ENCODE data around the gene ADAD2.

ADAD2 gene

DNA sequence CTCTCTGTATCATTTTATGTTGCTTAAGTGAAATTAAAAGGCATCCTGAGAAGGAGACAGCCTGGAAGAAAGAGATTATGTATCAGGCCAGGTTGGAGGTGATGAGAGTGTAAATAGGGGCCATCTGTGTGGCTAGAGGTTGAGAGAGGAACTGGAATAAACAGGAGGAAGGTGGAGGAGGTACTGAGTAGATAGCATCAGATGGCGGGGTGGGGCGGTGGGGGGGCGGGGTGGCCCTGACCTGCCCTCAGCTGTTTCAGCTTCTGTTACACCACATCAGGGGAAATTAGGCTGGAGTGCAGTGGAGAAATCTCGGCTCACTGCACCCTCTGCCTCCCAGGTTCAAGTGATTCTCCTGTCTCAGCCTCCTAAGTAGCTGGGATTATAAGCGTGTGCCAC lies 55.7 kb downstream of the ADAD2 start:
- no peak for DNase-seq
- H3K79me2 ChIP-seq (ENCODE audit: insufficient read depth, low read length), result no peaks in the 10 kb centered on the region

More for the DNA sequence above, 55.7 kb downstream of the ADAD2 start:
- no peak for ATAC-seq (ENCODE audit: insufficient read depth, low read depth)
- H3K27ac ChIP-seq (ENCODE audit: low read length), result no peak overlapping the region
- H3K4me2 ChIP-seq (ENCODE audit: insufficient read depth, low read length), result no peak overlapping the region
- H4K20me1 ChIP-seq (ENCODE audit: insufficient read depth, low read length), result peaks cover 2% of the 10 kb centered on the region; the same call in 1 of the 2 replicates
- no peaks in the 10 kb centered on the region for H3K36me3 ChIP-seq (ENCODE audit: insufficient read depth, low read length)
- no peak overlapping the region for H3K9ac ChIP-seq (ENCODE audit: low read depth, low read length)
- no peak overlapping the region for H2AFZ ChIP-seq (ENCODE audit: low read depth, low read length)
- no peak overlapping the region for H3K4me3 ChIP-seq (ENCODE audit: low read depth in 1 of 2, low read length in 2 of 2)
- no peaks in the 10 kb centered on the region for H3K9me3 ChIP-seq (ENCODE audit: insufficient read depth, low read length, severe bottlenecking)
- TF ChIP-seq, protein P1, sequence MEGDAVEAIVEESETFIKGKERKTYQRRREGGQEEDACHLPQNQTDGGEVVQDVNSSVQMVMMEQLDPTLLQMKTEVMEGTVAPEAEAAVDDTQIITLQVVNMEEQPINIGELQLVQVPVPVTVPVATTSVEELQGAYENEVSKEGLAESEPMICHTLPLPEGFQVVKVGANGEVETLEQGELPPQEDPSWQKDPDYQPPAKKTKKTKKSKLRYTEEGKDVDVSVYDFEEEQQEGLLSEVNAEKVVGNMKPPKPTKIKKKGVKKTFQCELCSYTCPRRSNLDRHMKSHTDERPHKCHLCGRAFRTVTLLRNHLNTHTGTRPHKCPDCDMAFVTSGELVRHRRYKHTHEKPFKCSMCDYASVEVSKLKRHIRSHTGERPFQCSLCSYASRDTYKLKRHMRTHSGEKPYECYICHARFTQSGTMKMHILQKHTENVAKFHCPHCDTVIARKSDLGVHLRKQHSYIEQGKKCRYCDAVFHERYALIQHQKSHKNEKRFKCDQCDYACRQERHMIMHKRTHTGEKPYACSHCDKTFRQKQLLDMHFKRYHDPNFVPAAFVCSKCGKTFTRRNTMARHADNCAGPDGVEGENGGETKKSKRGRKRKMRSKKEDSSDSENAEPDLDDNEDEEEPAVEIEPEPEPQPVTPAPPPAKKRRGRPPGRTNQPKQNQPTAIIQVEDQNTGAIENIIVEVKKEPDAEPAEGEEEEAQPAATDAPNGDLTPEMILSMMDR (IDR thresholded peaks at IDR 0.05; ENCODE audit: borderline replicate concordance, extremely low read depth, low read length, poor library complexity, severe bottlenecking), result no peak
- TF ChIP-seq EZH2 (IDR thresholded peaks at IDR 0.05; ENCODE audit: borderline replicate concordance, low read depth, low read length, severe bottlenecking), result no peak
- no peaks in the 10 kb centered on the region for H3K4me1 ChIP-seq (ENCODE audit: insufficient read depth, low read length)
- H3K27me3 ChIP-seq (ENCODE audit: insufficient read depth, low read length, poor library complexity), result peaks cover 8% of the 10 kb centered on the region

All from DND-41 (cell line).